DMS79 (cell line): Measurements from ENCODE around the gene AQP10.
A peak's percentile ranks its signal among the peaks of the same experiment; 100 is the strongest.
"Not testable (repeated sequence)": the region's sequence is repeated elsewhere in the genome, so short reads cannot be mapped to it uniquely, and the experiment has no call there.

Experiments used
- DNase-seq: peaks from one replicate; lab custom pipeline; 2025; lab: John Stamatoyannopoulos, UW

The AQP10 gene

DNA sequence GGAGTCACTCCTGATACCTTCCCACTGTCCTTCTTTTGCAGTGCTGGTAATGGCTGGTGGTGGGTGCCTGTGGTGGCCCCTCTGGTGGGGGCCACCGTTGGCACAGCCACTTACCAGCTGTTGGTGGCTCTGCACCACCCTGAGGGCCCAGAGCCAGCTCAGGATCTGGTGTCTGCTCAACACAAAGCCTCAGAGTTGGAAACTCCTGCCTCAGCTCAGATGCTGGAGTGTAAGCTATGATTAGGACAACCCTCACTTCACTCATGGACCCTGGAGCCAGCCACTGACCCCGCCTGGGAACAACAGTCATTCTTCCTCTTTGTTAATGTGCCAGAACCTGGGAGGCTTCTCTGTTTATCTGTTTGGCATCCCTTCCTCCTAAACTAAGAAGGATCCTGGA is 3.3 kb downstream of the AQP10 start:
- no peak for DNase-seq

DNA sequence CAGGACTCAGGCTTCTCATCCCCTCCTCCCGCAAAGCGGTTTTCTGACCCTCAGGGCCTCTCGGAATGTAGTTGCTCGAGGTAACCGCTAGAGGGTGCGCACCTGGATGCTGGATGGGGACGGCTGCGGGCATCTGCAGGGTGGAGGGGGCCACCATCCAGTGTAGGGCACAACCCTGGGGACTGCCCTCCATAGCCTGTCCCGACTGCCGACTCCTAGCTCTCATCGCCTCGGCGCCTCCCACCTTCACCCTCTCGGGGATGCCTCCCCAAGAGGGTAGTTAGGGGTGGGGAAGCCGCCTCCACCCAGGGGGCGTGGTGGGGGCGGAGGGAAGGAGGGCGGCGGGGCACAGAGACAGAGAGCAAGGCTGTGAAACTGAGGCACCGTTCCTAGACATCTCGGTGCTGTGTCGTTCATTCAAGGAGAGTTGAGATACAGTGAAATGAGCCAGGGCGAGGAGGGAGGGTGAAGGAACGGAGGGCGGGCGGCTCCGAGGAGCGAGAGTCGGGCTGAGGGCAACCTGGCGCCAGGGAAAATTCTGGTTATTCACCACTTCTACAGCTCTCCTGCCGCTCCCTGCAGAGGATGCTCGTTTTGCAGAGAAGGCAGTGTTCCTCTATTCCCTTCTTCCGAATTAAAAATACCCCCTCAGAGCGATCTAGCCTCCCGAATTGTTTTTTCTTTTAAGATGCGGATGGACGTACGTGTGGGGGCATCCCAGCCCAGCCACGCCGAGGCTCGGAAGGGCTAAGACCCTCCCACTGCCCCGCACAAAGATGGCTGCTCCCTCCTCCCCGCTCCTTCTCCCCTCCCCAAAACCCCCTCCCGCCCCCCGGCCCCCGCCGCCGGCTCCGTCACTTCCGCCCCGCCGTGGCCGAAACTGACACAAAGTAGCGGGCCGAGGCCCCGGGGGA is 4.0 kb downstream of the AQP10 start, which contains the start of gene ATP8B2:
Gene ATP8B2, plus strand, starts transcription at position 857 of the 914 bp plus-strand sequence. CDS start 2,617 bp downstream, outside the sequence.
- peak; percentile 53 for DNase-seq

- no peak for DNase-seq
These were observed 5.0 kb downstream of the AQP10 start for GRCh38 chr1:154325583-154326545.

DNA sequence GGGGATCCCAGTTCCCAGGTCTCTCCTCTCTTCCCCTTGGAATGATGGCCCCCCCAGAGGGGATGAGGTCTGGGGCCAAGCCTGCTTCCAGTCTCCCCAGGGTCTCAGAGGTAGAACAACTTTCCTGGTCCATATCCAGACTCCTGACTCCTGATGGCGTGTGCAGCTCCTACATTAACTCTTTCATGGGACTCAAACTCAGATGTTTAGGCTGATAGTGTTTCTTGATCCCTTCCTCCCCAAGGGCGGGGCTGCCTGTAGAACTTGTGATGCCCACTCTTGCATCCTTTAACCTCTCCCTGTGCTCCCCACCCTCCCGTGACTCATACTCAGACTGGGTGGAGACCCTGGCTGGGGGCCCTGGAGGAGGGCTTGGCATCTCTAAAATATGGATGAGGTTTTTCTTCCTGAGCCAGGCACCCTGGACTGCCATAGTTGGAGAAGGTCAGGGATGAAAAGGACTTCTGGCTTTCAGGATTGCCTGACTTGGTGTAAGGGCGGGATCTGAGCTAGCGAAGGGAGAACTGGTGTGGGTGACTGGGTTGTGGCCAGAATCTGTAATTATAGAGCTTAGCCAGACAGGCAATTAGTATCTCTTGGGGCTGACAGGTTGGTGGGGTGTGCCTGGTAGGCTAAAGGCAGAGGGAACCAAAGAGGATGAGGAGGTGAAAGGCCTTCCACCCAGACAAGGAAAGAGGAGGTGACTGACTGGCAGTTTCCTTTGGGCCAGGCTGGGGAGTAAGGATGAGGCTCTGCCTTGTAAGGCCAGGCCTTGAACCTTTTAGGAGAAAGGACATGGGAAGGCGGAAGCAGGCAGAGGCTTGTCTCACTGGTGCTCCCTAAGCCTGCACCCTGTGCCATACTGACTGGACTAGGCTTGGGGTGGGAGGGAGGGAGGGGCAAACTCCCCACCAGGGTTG is 5.9 kb downstream of the AQP10 start:
- no peak for DNase-seq

DNA sequence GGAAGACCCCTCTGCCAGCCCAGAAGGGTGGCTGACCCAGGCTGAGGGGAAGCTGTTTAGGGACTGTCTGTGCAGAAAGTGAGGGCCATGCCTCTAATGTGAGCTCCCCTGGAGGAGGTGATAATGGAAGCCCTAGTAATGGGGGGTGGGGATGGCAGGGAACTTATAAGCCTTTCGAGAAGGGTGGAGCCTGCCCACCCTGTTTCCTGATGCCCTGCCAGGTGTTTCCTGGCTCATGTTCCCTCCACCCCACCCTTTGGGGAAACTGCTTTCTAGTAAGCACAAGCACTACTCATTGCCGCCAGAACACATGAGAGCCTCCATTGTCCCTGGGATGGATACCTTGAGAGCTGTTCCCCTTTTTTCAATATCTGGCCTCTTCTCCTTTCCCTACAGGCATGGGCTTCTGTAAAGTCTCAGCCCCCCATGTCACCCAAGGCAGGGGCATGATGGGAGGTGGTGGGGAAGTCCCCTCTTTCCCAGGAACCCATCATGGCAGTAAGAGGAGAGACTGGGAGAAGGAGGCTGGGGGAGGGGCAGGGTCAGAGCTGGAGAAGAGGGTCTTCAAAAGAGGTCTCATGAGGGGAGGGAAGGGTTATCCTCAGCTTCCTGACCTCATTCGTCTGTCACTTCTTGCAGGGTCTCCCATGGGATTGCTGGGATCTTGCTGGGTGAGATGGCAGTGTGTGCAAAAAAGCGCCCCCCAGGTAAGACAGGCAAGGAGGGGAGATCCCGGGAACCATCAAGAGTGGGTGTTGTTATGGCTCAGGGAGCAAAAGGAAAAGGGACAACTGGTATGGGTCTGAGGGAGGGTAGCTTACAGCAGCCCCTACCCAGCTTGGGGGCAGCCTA is 6.8 kb downstream of the AQP10 start:
- no peak for DNase-seq

DNA sequence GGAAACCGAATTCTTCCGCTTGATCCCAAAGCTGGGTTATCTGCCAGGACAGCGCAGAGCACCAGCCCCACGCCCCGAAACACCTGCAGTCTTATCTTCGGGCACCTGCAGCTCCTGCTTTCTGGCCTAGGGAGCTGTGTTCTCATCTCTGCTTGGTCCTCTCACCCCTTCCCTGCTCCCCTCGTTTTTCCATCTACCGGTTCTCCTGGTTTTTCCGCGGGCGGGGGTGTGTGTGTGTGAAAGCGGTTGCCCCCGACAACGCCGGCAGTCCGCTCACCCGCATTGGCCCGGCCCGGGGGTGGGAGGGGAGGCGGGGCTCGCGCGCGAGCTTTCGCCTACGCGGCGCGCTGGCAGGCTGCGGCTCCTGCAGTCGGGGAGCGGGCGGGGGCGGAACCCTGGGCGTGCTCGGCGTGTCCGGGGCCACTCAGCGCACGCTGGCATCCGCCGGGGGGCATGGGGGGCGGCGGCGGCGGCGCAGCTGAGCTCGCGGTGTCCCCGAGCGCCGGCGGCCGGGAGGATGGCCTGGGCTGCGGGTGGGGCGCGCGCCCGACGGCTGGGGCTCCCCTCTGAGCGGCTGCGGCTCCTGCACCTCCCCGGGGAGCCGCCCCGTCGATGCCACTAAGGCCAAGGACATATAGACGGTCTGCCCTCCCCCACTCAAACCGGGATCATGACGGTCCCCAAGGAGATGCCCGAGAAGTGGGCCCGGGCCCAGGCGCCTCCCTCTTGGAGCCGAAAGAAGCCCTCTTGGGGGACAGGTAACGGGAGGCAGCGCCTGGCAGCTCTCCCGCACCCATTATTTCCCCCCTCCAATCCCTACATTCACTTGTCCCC is 7.6 kb downstream of the AQP10 start:
- DNase-seq, result peak; percentile 51

- no peak for DNase-seq
These were observed 8.2 kb downstream of the AQP10 start for GRCh38 chr1:154329152-154329521.

GRCh38 chr1:154329551-154330131 is 8.7 kb downstream of the AQP10 start:
- DNase-seq, result no peak

DNA sequence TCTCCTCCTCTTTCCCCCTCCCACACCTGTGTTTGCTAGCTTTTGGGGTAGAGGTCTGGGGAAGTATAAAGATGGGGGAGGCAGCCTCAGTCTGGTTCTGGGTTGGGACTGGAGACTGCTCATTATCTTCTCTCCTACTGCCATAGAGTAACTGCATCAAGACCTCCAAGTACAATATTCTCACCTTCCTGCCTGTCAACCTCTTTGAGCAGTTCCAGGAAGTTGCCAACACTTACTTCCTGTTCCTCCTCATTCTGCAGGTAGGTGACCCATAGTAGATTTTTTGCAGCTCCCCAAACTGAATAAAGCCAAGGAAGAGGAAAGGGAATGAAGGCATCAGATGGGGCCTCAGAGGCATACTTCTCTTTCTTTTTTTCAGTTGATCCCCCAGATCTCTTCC is 9.8 kb downstream of the AQP10 start:
- DNase-seq, result no peak

DNA sequence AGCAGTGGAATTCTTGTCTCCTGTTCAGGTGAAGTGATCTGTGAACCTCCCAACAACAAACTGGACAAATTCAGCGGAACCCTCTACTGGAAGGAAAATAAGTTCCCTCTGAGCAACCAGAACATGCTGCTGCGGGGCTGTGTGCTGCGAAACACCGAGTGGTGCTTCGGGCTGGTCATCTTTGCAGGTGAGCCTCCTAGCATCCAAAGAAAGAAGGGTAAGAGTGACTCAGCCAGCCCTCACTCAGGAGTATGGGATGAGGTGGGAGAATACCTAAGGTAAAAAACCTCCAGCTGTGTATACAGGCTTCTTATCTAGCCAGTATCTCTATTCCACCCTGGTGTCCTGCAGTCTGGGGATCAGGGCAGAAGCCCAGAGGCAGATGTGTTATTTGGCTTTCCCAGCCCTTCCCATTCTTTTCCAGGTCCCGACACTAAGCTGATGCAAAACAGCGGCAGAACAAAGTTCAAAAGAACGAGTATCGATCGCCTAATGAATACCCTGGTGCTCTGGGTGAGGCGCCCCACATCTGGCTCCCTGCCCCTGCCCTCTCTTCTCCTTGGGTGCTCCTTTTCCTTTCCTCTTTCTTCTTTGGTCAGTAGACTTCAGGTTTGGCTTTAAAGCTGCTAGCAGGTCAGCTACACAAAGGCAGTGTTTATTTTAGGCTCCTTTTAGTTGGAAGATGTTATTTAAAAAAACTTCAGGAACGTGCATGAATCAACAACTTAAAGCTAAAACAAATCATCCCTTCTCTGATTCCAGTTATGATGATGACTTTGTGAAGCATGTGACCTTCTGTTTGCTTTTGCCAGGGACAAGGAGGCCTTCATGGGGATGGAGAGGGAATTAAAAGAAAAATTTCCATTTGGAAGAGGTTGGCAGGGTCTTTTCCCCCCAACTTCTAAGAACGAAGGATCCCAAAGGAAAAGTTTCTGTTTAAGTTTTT is 13.5 kb downstream of the AQP10 start:
- DNase-seq, result no peak

DNA sequence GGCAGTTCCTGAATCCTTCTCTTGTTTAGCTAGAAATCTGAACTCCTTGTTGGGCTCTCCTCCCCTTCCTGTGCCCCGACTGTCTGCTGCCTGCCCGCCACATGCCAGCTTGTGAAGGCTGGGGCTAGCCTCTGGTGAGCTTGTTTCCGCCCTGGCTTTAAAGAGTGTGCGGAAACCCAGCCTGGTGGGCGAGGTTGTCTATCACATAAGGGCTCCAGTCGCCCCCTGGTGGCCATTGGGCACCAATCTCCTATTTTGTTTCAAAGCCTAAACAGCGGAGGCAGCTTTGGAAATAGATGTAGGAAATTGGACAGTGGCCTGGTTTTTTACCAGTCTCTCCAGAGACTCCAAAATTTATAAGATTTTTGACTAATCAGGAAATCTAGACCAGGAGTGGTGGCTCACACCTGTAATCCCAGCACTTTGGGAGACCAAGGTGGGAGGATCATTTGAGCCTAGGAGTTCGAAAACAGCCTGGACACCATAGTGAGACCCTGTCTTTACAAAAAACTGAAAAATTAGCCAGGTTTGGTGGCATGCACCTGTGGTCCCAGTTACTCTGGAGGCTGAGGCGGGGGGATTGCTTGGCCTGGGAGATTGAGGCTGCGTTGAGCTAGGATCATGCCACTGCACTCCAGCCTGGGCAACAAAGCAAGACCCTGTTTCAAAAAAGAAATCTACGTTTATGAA is 14.3 kb downstream of the AQP10 start:
- DNase-seq, result peak; percentile 39

DNA sequence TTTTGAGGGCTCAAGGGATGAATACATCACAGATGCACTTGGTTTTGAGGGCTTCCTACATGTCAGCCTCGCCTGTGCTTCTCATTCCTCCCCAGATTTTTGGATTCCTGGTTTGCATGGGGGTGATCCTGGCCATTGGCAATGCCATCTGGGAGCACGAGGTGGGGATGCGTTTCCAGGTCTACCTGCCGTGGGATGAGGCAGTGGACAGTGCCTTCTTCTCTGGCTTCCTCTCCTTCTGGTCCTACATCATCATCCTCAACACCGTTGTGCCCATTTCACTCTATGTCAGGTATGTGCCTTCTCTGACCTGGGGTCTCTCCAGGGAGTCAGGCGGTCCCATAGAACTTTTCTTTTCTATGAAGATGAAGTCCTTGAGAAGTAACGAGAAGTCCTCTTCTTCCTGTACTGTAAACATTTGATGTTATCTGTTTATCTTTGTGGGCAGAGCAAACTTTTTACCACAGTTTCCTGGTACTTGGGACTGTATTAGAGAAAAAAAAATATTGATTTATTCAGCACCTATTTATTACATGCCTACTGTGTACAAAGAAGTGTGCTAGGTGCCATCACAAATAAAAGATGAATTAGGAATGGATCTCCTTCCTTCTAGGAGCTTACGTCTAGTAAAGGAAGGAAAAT is 16.5 kb downstream of the AQP10 start:
- DNase-seq, result no peak

- no peak for DNase-seq
These were observed 18.0 kb downstream of the AQP10 start for GRCh38 chr1:154338875-154339274.

DNA sequence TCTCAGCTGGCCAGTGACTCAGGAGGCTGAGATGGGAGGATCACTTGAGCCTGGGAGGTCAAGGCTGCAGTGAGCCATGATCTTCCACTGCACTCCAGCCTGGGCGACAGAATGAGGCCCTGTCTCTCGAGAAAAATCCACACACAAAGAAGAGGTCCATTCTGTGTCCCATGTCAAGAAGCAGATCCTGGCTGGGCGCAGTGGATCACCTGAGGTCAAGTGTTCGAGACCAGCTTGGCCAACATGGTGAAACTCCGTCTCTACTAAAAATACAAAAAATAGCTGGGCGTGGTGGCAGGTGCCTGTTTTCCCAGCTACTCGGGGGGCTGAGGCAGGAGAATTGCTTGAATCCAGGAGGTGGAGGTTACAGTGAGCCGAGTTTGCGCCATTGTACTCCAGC is 20.5 kb downstream of the AQP10 start:
- DNase-seq, result not testable (repeated sequence)

GRCh38 chr1:154342132-154342531 is 21.2 kb downstream of the AQP10 start:
- DNase-seq, result no peak

DNA sequence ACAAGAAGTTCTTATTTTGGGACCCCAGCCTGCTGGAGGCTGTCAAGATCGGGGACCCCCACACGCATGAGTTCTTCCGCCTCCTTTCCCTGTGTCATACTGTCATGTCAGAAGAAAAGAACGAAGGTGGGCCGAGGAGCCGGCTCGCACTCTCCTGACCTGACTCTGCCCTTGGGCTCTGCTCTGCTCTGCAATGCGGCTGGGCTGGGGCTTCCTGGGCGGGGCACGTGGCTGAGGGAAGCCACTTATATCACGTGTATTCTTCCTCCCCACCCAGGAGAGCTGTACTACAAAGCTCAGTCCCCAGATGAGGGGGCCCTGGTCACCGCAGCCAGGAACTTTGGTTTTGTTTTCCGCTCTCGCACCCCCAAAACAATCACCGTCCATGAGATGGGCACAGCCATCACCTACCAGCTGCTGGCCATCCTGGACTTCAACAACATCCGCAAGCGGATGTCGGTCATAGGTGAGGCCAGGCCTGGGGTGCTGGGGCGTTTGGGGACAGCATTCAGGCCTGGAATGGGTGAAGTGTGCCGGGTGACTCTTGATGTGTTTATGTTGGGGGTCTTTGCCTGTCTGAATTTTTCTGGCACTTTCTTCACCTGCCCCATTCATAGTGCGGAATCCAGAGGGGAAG is 22.1 kb downstream of the AQP10 start:
- no peak for DNase-seq
